Measurements from ENCODE around the gene NEDD9. TPM values are rescaled to one million over a fixed set of nuclear protein-coding genes. Genes with fewer than 3 reads are reported as not detected.

Gene NEDD9
- total and polyA plus RNA-seq, 10 of the 15 experiments (the other 5 are each of a cell fraction or from before 2014, with no cell fraction given), result 4.9 to 92.6 (median 14.6) TPM

GRCh38 chr6:11168091-11168635 lies 64.3 kb downstream of the NEDD9 start:
- in situ Hi-C loops (cut with MboI), result no loop called here
- H3K36me3 ChIP-seq (ENCODE audit: control insufficient read depth in 2 of 2, insufficient read depth in 2 of 2, low read length in 1 of 2), result no peaks in the 10 kb centered on the region
- no peaks in the 10 kb centered on the region; the same call in 2 of the 3 replicates for H3K9me3 ChIP-seq (replicated peaks; ENCODE audit: control insufficient read depth, insufficient read depth, low read length)
- H3K4me2 ChIP-seq (ENCODE audit: control insufficient read depth, insufficient read depth), result no peak overlapping the region
- no peak for DNase-seq (ENCODE audit: low read depth, low spot score)
- ChIA-PET SMC1A (ENCODE audit: uncharacterized antibody, unreplicated experiment) (interaction anchor here (0.6 to 10.2 kb wide), 9 partner anchors 9 to 328 kb away, joined by 3 to 135 read pairs (median 4); no protein-coding TSS in a partner anchor), CTCF (interaction anchor here (0.5 to 2.4 kb wide), 8 partner anchors 9 to 407 kb away, joined by 3 to 18 read pairs (median 4); no protein-coding TSS in a partner anchor), RAD21 (ENCODE audit: unreplicated experiment) (interaction anchor here (0.8 to 7.1 kb wide), 2 partner anchors 179 to 327 kb away, joined by 3 to 78 read pairs; no protein-coding TSS in a partner anchor), POLR2A (interaction anchor here (1.5 kb wide), 1 partner anchor 19 kb away, joined by 3 read pairs; no protein-coding TSS in a partner anchor)
- no peaks in the 10 kb centered on the region for H4K20me1 ChIP-seq (ENCODE audit: control insufficient read depth, insufficient read depth)
- no TSS peak for BruUV-seq (replicated peaks)
- H3K9ac ChIP-seq (ENCODE audit: control insufficient read depth, insufficient read depth, low read length), result no peak overlapping the region
- 83% methylated on average over 7 of the region's 7 CpGs for WGBS (ENCODE audit: insufficient coverage, insufficient replicate concordance, low lambda C conversion rate, missing lambda C conversion rate)
- no peak overlapping the region for H3K27ac ChIP-seq (ENCODE audit: control insufficient read depth, insufficient read depth)
- H3K4me1 ChIP-seq (ENCODE audit: control insufficient read depth, insufficient read depth, low read length), result peaks cover 6% of the 10 kb centered on the region; the same call in 1 of the 2 replicates
- no peak for ATAC-seq
- H2AFZ ChIP-seq (ENCODE audit: control insufficient read depth, low read depth, low read length), result no peak overlapping the region
- intact Hi-C loops (cut with micrococcal nuclease; ENCODE audit: unreplicated experiment), result no loop called here
- no peaks in the 10 kb centered on the region for H3K27me3 ChIP-seq (replicated peaks in 1 of 2; ENCODE audit: control insufficient read depth in 2 of 2, insufficient read depth in 2 of 2, low read length in 1 of 2)
- no peak for TF ChIP-seq SREBF1 (IDR thresholded peaks at IDR 0.05; ENCODE audit: low read length)
- H3K4me3 ChIP-seq, result no peak overlapping the region
- FAIRE-seq, result no peak
- H3K79me2 ChIP-seq (ENCODE audit: control insufficient read depth, insufficient read depth, low read length), result no peaks in the 10 kb centered on the region

- CTCF ChIA-PET, result interaction anchor here (1.1 to 2.4 kb wide), 5 partner anchors 8 to 408 kb away, joined by 3 to 18 read pairs (median 5); no protein-coding TSS in a partner anchor
- POLR2A ChIA-PET, result interaction anchor here (0.9 kb wide), 1 partner anchor 66 kb away, joined by 3 read pairs; the partner anchor contains the start of gene NEDD9
- 63% methylated on average over 4 of the region's 4 CpGs for WGBS (ENCODE audit: insufficient coverage, insufficient replicate concordance, low lambda C conversion rate, missing lambda C conversion rate)
- no peak for TF ChIP-seq NR2C1 (IDR thresholded peaks at IDR 0.05)
- TF ChIP-seq BCL3 (IDR thresholded peaks at IDR 0.05; ENCODE audit: borderline replicate concordance, insufficient read depth, low read depth, low read length, poor library complexity, severe bottlenecking), result no peak
- no peak for TF ChIP-seq IKZF2 (IDR thresholded peaks at IDR 0.05)
- no peak for TF ChIP-seq POLR2AphosphoS2 (IDR thresholded peaks at IDR 0.05; ENCODE audit: low read depth, low read length)
- no peak for TF ChIP-seq BHLHE40 (IDR thresholded peaks at IDR 0.05; ENCODE audit: borderline replicate concordance in 1 of 2, low read depth in 2 of 2, low read length in 1 of 2)
- TF ChIP-seq PAX8 (IDR thresholded peaks at IDR 0.05), result no peak
- TF ChIP-seq FOS (IDR thresholded peaks at IDR 0.05; ENCODE audit: borderline replicate concordance, extremely low read depth, insufficient read length), result no peak
- TF ChIP-seq CHD4 (IDR thresholded peaks at IDR 0.05), result no peak
- TF ChIP-seq ZBTB11 (CRISPR knock-in tag; IDR thresholded peaks at IDR 0.05), result no peak
Measured at GRCh38 chr6:11166948-11167347, 65.5 kb downstream of the NEDD9 start.

More at GRCh38 chr6:11166948-11167347, 65.5 kb downstream of the NEDD9 start:
- no peak for FAIRE-seq
- H3K36me3 ChIP-seq (ENCODE audit: control insufficient read depth in 2 of 2, insufficient read depth in 2 of 2, low read length in 1 of 2), result no peaks in the 10 kb centered on the region
- H3K27ac ChIP-seq (ENCODE audit: control insufficient read depth, insufficient read depth), result no peak overlapping the region
- in situ Hi-C loops (cut with MboI) (no loop called here), intact Hi-C loops (cut with micrococcal nuclease; ENCODE audit: unreplicated experiment) (no loop called here)
- no peak for DNase-seq (ENCODE audit: low read depth, low spot score)
- no peak overlapping the region for H2AFZ ChIP-seq (ENCODE audit: control insufficient read depth, low read depth, low read length)
- H3K79me2 ChIP-seq (ENCODE audit: control insufficient read depth, insufficient read depth, low read length), result no peaks in the 10 kb centered on the region
- H3K4me1 ChIP-seq (ENCODE audit: control insufficient read depth, insufficient read depth, low read length), result peaks cover 6% of the 10 kb centered on the region; the same call in 1 of the 2 replicates
- no peak overlapping the region for H3K9ac ChIP-seq (ENCODE audit: control insufficient read depth, insufficient read depth, low read length)
- H3K27me3 ChIP-seq (replicated peaks in 1 of 2; ENCODE audit: control insufficient read depth in 2 of 2, insufficient read depth in 2 of 2, low read length in 1 of 2), result no peaks in the 10 kb centered on the region
- ATAC-seq, result no peak
- SMC1A ChIA-PET (ENCODE audit: uncharacterized antibody, unreplicated experiment), result interaction anchor here (0.7 to 2.3 kb wide), 7 partner anchors 11 to 329 kb away, joined by 3 to 19 read pairs (median 4); no protein-coding TSS in a partner anchor
- RAD21 ChIA-PET (ENCODE audit: unreplicated experiment), result interaction anchor here (1.1 kb wide), 2 partner anchors 37 to 330 kb away, joined by 3 to 5 read pairs; no protein-coding TSS in a partner anchor
- H3K4me3 ChIP-seq, result no peak overlapping the region
- no peak overlapping the region for H3K4me2 ChIP-seq (ENCODE audit: control insufficient read depth, insufficient read depth)
- no peaks in the 10 kb centered on the region for H4K20me1 ChIP-seq (ENCODE audit: control insufficient read depth, insufficient read depth)
- no peaks in the 10 kb centered on the region; the same call in 2 of the 3 replicates for H3K9me3 ChIP-seq (replicated peaks; ENCODE audit: control insufficient read depth, insufficient read depth, low read length)
- no TSS peak for BruUV-seq (replicated peaks)

Measured in GM12878 (cell line).